Loucy (cell line): ENCODE measurements around the gene JPH3.

ENCODE experiments used
- CTCF ChIP-seq: fragments of 200-600 bp; sonication (generic); conservative IDR thresholded peaks from 2 replicates; pipeline ENCODE4 v1.5.1; 2014; ENCODE audit warnings: mild to moderate bottlenecking, antibody characterized with exemption, low read length
- EZH2phosphoT487 ChIP-seq: fragments of 200-600 bp; IDR thresholded peaks from 2 replicates; pipeline ENCODE4 v1.6.1; 2018; ENCODE audit warnings: antibody characterized with exemption, mild to moderate bottlenecking, moderate library complexity, borderline replicate concordance

- no peak for TF ChIP-seq CTCF
- TF ChIP-seq EZH2phosphoT487: no peak
Measured at GRCh38 chr16:87729266-87729954, 127.1 kb downstream of the JPH3 start.
